ENCODE results near the gene USP22.

- TF ChIP-seq POLR2A (IDR thresholded peaks at IDR 0.05; ENCODE audit: extremely low read depth, insufficient read length) (no peak), CTCF (IDR thresholded peaks at IDR 0.05; ENCODE audit: low read depth, low read length) (no peak), MAX (IDR thresholded peaks at IDR 0.05; ENCODE audit: low read depth, low read length) (no peak)
Observed at GRCh38 chr17:21020622-21021021, 22.2 kb downstream of the USP22 start.

All from NB4 (cell line).